ENCODE measurements around the gene CRYBA1.

DNA sequence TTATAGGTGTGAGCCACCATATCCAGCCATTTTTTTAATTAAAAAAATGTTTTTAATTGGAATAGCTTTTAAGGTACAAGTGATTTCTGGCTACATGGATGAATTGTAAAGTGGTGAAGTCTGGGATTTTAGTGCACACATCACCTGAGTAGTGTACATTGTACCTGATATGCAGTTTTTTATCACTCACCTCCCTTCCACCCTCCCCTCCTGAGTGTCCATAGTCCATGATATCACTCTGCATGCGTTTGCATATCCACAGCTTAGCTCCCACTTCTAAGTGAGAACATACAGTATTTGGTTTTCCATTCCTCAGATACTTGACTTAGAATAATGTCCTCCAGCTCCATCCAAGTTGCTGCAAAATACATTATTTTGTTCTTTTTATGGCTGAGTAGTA, 13.4 kb upstream of the CRYBA1 start:
- TF ChIP-seq POLR2A (IDR thresholded peaks at IDR 0.05): no peak
- TF ChIP-seq, protein P1, sequence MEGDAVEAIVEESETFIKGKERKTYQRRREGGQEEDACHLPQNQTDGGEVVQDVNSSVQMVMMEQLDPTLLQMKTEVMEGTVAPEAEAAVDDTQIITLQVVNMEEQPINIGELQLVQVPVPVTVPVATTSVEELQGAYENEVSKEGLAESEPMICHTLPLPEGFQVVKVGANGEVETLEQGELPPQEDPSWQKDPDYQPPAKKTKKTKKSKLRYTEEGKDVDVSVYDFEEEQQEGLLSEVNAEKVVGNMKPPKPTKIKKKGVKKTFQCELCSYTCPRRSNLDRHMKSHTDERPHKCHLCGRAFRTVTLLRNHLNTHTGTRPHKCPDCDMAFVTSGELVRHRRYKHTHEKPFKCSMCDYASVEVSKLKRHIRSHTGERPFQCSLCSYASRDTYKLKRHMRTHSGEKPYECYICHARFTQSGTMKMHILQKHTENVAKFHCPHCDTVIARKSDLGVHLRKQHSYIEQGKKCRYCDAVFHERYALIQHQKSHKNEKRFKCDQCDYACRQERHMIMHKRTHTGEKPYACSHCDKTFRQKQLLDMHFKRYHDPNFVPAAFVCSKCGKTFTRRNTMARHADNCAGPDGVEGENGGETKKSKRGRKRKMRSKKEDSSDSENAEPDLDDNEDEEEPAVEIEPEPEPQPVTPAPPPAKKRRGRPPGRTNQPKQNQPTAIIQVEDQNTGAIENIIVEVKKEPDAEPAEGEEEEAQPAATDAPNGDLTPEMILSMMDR (IDR thresholded peaks at IDR 0.05): no peak

Measured in lower leg skin (tissue), 3 donors.